NCI-H748 treated with DMSO at 0.1 percent for 48 hours (cell line): ENCODE data around the gene NUS1.
"Not testable (repeated sequence)": the region's sequence is repeated elsewhere in the genome, so short reads cannot be mapped to it uniquely, and the experiment has no call there.

ENCODE experiments used
- DNase-seq: peaks from one replicate; lab custom pipeline; 2025; lab: John Stamatoyannopoulos, UW

Gene NUS1

DNA sequence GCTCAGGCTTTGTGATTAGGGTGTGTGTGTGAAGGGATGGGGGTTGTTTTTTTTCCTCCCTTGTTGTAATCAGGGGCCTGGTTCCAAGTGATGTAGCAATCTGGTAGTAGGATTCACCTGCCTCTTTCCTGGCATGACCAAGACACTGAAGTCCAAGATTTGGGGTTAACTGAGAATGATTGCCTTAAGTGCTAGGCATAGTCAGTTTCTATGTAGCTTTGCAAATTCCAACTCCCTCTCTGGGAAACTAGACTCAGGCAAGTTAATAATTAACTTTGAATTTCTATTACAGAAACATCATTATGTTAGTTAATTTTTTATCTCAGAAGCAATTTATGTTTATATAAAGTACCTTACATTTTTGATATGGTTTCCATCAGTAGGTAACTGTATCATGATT, 43.6 kb downstream of the NUS1 start:
- DNase-seq, result no peak

DNA sequence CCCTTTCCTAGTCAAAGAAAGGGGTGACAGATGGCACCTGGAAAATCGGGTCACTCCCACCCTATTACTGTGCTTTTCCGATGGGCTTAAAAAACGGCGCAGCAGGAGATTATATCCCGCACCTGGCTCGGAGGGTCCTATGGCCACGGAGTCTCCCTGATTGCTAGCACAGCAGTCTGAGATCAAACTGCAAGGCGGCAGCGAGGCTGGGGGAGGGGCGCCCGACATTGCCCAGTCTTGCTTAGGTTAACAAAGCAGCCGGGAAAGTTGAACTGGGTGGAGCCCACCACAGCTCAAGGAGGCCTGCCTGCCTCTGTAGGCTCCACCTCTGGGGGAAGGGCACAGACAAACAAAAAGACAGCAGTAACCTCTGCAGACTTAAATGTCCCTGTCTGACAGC, 46.3 kb downstream of the NUS1 start:
- not testable (repeated sequence) for DNase-seq

DNA sequence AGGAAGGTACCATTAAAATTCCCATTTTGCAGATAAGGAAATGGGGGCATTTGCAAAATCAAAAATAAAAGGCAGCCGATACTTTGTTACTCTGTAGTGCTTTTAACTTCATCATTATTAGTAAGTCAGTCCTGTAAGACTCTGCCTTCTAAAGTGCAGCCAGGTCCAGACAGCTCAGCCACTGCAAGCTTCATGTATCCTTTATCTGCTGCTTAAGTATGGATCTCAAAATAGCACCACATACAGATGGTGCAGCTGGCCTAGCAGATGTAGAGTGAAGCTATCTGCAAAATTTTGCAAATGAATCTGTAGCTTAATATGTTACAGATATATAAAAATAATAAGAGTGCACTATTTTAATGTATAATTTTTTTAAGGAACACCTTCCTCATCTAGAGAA, 53.4 kb downstream of the NUS1 start:
- DNase-seq, result no peak

DNA sequence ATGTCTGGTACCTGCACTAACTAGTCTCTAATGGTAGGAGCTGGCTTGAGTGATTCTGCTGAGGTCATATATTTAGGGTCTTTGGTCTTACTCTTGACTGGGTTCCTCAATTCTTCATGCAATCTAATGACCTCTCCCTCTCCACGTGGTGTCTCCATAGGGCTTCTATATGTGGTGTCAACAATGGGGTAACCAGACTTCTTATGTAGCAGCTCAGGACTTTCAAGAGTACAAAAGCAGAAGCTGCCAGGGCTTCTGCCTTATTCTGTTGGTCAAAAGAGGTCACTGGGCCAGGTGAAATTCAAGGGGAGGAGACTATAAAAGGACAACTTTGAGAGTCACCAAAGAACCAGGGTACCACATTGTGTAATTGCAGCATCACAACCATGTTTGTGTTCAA, 54.3 kb downstream of the NUS1 start:
- no peak for DNase-seq

DNA sequence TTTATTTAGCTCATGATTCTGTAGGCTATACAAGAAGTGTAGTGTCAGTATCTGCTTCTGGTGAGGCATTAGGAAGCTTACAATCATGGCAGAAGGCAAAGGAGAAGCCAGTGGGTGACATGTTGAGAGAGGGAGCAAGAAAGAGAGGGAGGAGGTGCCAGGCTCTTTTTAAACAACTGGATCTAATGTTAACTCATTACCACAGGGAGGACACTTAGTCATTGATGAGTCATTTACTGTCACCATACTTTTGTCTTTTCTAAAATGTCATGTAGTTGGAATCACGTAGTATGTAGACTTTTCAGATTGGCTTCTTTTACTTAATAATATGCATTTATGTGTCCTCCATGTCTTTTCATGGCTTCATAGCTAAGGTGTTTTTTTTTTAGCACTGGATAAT, 58.1 kb downstream of the NUS1 start:
- no peak for DNase-seq

DNA sequence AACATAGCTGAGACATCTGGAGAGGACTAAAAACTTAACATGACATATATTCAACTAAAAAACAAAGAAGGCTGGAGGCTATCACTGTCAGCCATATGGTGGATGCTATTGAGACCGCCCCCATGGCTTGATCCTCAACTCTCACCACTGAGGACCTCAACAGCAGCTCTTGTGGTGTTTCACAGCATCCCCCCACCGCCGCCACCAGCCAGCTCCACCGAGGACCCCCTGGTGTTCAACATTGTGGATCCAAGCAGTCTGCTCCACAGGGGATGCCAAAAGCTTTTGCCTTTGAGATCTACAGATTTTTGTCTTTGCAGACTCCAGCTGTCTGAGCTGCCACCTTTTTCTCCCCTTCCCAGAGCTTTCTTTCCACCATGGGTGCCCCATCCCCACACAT, 64.6 kb downstream of the NUS1 start:
- no peak for DNase-seq

DNA sequence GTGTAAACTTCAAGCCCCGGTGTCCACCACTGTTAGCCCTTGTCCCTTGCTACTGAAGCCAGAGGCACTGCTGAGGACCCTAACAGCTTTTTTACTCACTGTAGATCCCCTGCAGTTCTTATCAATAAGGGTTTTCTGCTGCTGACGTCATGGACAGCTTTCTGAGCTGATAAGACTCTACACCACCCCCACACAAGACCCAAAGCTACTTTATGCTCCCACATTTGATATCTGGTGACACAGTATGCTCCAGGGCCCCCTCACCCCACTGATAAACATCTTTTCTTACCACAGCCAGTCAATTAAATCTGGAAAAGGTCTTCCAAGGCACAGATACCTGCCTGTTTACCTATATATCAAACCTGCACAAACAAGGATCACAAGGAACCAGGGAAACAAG, 65.3 kb downstream of the NUS1 start:
- no peak for DNase-seq

DNA sequence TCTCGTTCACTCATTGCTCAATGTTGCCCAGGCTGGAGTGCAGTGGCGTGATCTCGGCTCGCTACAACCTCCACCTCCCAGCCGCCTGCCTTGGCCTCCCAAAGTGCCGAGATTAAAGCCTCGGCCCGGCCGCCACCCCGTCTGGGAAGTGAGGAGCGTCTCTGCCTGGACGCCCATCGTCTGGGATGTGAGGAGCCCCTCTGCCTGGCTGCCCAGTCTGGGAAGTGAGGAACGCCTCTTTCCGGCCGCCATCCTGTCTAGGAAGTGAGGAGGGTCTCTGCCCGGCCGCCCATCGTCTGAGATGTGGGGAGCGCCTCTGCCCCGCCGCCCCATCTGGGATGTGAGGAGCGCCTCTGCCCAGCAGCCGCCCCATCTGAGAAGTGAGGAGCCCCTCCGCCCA, 75.4 kb downstream of the NUS1 start:
- not testable (repeated sequence) for DNase-seq
